A549 (cell line): ENCODE measurements around the gene MTMR6. TPM values are rescaled to one million over a fixed set of nuclear protein-coding genes. Genes with fewer than 3 reads are reported as not detected.
A peak's percentile ranks its signal among the peaks of the same experiment; 100 is the strongest.

Experiments used
- ATAC-seq, 2 experiments: fragments of 200-7000 bp in 1 of 2; fragments of >200 bp in 1 of 2; cut with Nextera tagmentation in 1 of 2; cut with Tn5 transposase in 1 of 2; 3 replicates each; pipeline versions ENCODE4 v1.8.0 to v1.9.1; 2018 to 2020; ENCODE audit warnings: mild to moderate bottlenecking in 1 of 2, moderate library complexity in 1 of 2
- CTCF ChIA-PET: fragments of 300-600 bp; sonication (Branson Sonifier 250); formaldehyde crosslinking; extraction: SDS; loops from one replicate; lab custom pipeline; 2021; ENCODE audit warnings: antibody characterized with exemption, inconsistent platforms; lab: Yijun Ruan, JAX
- POLR2A ChIA-PET: fragments of 350-600 bp; formaldehyde crosslinking; extraction: SDS; loops from one replicate; lab custom pipeline; 2021; ENCODE audit warnings: antibody characterized with exemption, inconsistent platforms; lab: Yijun Ruan, JAX
- DNase-seq, 2 experiments: peaks; one replicate each; pipeline versions ENCODE4 v3.0.0 to v3.0.0-alpha.2; 2011 to 2016; ENCODE audit warnings: low read depth in 1 of 2, low spot score in 1 of 2
- FAIRE-seq: peaks from 2 replicates; lab custom pipeline; 2011; peaks lifted over from hg19 to GRCh38; lab: Jason Lieb, UNC
- H3K27ac ChIP-seq, 2 experiments: fragments of >200 bp; sonication (Bioruptor Twin); formaldehyde crosslinking; 3 replicates each; pipeline ENCODE4 v1.5.1; 2016 to 2017
- H3K4me1 ChIP-seq: fragments of >200 bp; sonication (Bioruptor Twin); formaldehyde crosslinking; 3 replicates; pipeline ENCODE4 v1.6.1; 2016
- H3K4me2 ChIP-seq: fragments of >200 bp; sonication (Bioruptor Twin); formaldehyde crosslinking; 3 replicates; pipeline ENCODE4 v1.6.1; 2016
- H3K4me3 ChIP-seq: fragments of >200 bp; sonication (Bioruptor Twin); formaldehyde crosslinking; 3 replicates; pipeline ENCODE4 v1.5.1; 2016
- H3K9me3 ChIP-seq: fragments of >200 bp; sonication (Bioruptor Twin); formaldehyde crosslinking; 3 replicates; pipeline ENCODE4 v1.6.1; 2016
- BHLHE40 ChIP-seq: IDR thresholded peaks from 2 replicates; pipeline ENCODE4 v1.6.1; 2012; ENCODE audit warnings: low read depth, low read length, inconsistent platforms
- CEBPB ChIP-seq, 2 experiments: fragments of >200 bp in 1 of 2; sonication (Bioruptor Twin) in 1 of 2; formaldehyde crosslinking in 1 of 2; IDR thresholded peaks; 2 replicates each; pipeline ENCODE4 v1.6.1; 2012 to 2016
- CHD2 ChIP-seq: fragments of 150-350 bp; IDR thresholded peaks from 2 replicates; pipeline ENCODE4 v1.6.1; 2014; ENCODE audit warnings: low read length; ENCODE audit not compliant: partially characterized antibody
- CHD4 ChIP-seq: fragments of 200-600 bp; sonication (generic); IDR thresholded peaks from 2 replicates; pipeline ENCODE4 v1.6.1; 2016; ENCODE audit warnings: antibody characterized with exemption, mild to moderate bottlenecking, borderline replicate concordance
- CTCF ChIP-seq: fragments of >200 bp; sonication (Bioruptor Twin); formaldehyde crosslinking; IDR thresholded peaks from 3 replicates; pipeline ENCODE4 v1.5.1; 2016
- ELK1 ChIP-seq: fragments of 150-350 bp; IDR thresholded peaks from 2 replicates; pipeline ENCODE4 v1.6.1; 2014; ENCODE audit warnings: low read depth, mild to moderate bottlenecking, low read length
- EP300 ChIP-seq, 2 experiments: fragments of >200 bp; sonication (Bioruptor Twin); formaldehyde crosslinking; IDR thresholded peaks; 2 replicates in 1 of 2; 3 replicates in 1 of 2; pipeline ENCODE4 v1.6.1; 2016 to 2017
- FOSB ChIP-seq: fragments of 250-450 bp; sonication (Bioruptor Pico); IDR thresholded peaks from 2 replicates; pipeline ENCODE4 v1.5.0; 2020; ENCODE audit warnings: mild to moderate bottlenecking, moderate library complexity
- FOXS1 ChIP-seq: fragments of 250-450 bp; sonication (Bioruptor Pico); IDR thresholded peaks from 2 replicates; pipeline ENCODE4 v1.5.0; 2020; ENCODE audit warnings: mild to moderate bottlenecking, moderate library complexity
- HOXA7 ChIP-seq: fragments of 250-450 bp; sonication (Bioruptor Pico); IDR thresholded peaks from 2 replicates; pipeline ENCODE4 v1.5.0; 2020; ENCODE audit warnings: mild to moderate bottlenecking, moderate library complexity
- HOXB5 ChIP-seq: fragments of 250-450 bp; sonication (Bioruptor Pico); IDR thresholded peaks from 2 replicates; pipeline ENCODE4 v1.5.0; 2020; ENCODE audit warnings: mild to moderate bottlenecking, moderate library complexity
- JUNB ChIP-seq: fragments of >200 bp; sonication (Bioruptor Twin); formaldehyde crosslinking; IDR thresholded peaks from 2 replicates; pipeline ENCODE4 v1.6.1; 2016
- KDM5A ChIP-seq: fragments of 200-600 bp; sonication (generic); IDR thresholded peaks from 2 replicates; pipeline ENCODE4 v1.6.1; 2016; ENCODE audit warnings: antibody characterized with exemption, mild to moderate bottlenecking
- MAX ChIP-seq: IDR thresholded peaks from 2 replicates; pipeline ENCODE4 v1.6.1; 2012
- NFE2L2 ChIP-seq: fragments of 150-350 bp; conservative IDR thresholded peaks from 2 replicates; pipeline ENCODE4 v1.6.1; 2014; ENCODE audit warnings: low read length
- PHF8 ChIP-seq: fragments of 200-600 bp; sonication (generic); IDR thresholded peaks from 2 replicates; pipeline ENCODE4 v1.6.1; 2016; ENCODE audit warnings: low read depth, mild to moderate bottlenecking, antibody characterized with exemption, moderate library complexity, borderline replicate concordance
- RAD21 ChIP-seq, 2 experiments: fragments of >200 bp in 1 of 2; sonication (Bioruptor Twin) in 1 of 2; formaldehyde crosslinking in 1 of 2; IDR thresholded peaks in 1 of 2; conservative IDR thresholded peaks in 1 of 2; 2 replicates in 1 of 2; 3 replicates in 1 of 2; pipeline ENCODE4 v1.6.1; 2012 to 2018; ENCODE audit warnings: inconsistent platforms in 1 of 2
- RARB ChIP-seq: fragments of 250-450 bp; sonication (Bioruptor Pico); IDR thresholded peaks from 2 replicates; pipeline ENCODE4 v1.8.0; 2021; ENCODE audit warnings: mild to moderate bottlenecking, moderate library complexity
- RCOR1 ChIP-seq: fragments of 150-350 bp; IDR thresholded peaks from 2 replicates; pipeline ENCODE4 v1.6.1; 2014; ENCODE audit warnings: antibody characterized with exemption, low read length, low read depth
- RFX5 ChIP-seq: fragments of 450-650 bp; IDR thresholded peaks from 2 replicates; pipeline ENCODE4 v1.7.1; 2014; ENCODE audit warnings: antibody characterized with exemption, mild to moderate bottlenecking, moderate library complexity
- RNF2 ChIP-seq: fragments of 200-600 bp; sonication (generic); IDR thresholded peaks from 2 replicates; pipeline ENCODE4 v1.6.1; 2016; ENCODE audit warnings: low read depth, mild to moderate bottlenecking, antibody characterized with exemption, moderate library complexity, borderline replicate concordance
- SMC3 ChIP-seq: fragments of >200 bp; sonication (Bioruptor Twin); formaldehyde crosslinking; IDR thresholded peaks from 3 replicates; pipeline ENCODE4 v1.6.1; 2018; ENCODE audit warnings: inconsistent platforms
- SREBF2 ChIP-seq: fragments of 450-650 bp; IDR thresholded peaks from 2 replicates; pipeline ENCODE4 v1.6.1; 2014; ENCODE audit warnings: mild to moderate bottlenecking, moderate library complexity
- ZC3H11A ChIP-seq: fragments of 450-650 bp; IDR thresholded peaks from 2 replicates; pipeline ENCODE4 v1.6.1; 2014; ENCODE audit warnings: antibody characterized with exemption, mild to moderate bottlenecking
- ZNF302 ChIP-seq: fragments of 250-450 bp; sonication (Bioruptor Pico); IDR thresholded peaks from 2 replicates; pipeline ENCODE4 v1.9.0; 2021; ENCODE audit warnings: inconsistent platforms, mild to moderate bottlenecking, moderate library complexity
- WGBS: methylation state at CpG from one replicate; pipeline ENCODE4 v1.1.6; 2017; ENCODE audit errors: missing lambda C conversion rate; 5-methylcytosine and 5-hydroxymethylcytosine counted together
- polyA plus RNA-seq, 4 experiments: library from polyadenylated mRNA; depleted of rRNA in 3 of 4; stranded (reverse); fragments of >200 nt; fragmentation: RNase III in 1 of 4; extraction: RNeasy Plus Mini Kit Qiagen cat#74134 plus additional on column Dnase treatment in 1 of 4; gene quantifications; 2 replicates in 3 of 4; 3 replicates in 1 of 4; pipeline ENCODE4 v1.2.3, GENCODE V29; 2011 to 2017
- TF ChIP-seq, protein P1 (sequence below): fragments of 200-600 bp; sonication (generic); IDR thresholded peaks from 2 replicates; pipeline ENCODE4 v1.6.1; 2016; ENCODE audit warnings: antibody characterized with exemption, mild to moderate bottlenecking, moderate library complexity
- TF ChIP-seq, protein P2 (sequence below): fragments of >200 bp; sonication (Bioruptor Twin); formaldehyde crosslinking; IDR thresholded peaks from 2 replicates; pipeline ENCODE4 v1.6.1; 2016
- TF ChIP-seq, protein P3 (sequence below): fragments of 450-650 bp; IDR thresholded peaks from 2 replicates; pipeline ENCODE4 v1.6.1; 2014; ENCODE audit warnings: antibody characterized with exemption

The MTMR6 gene
- polyA plus RNA-seq, 2 of the 4 experiments (the other 2 are of a cell fraction) = 8.8 to 22.4 TPM

DNA sequence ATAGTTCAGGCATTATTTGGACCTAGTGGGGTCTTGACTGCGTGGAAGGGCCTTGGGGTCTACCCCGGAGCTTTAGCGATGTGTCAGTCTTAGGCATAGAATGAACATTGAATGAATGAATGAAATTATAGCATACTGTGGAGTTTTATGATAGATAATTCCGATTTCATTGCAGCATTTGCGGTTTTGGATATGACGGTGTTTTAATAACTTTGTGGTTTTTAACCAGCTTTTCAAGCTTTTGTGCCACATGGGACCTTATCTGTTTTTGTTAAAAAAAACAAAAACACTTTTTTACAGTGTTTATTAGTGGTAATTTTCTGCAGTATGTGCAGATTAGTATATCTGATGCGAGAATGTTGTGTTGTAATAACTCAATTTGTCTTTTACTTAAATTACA, 14.8 kb upstream of the MTMR6 start:
- Histone ChIP-seq H3K4me2 (peak overlapping the region; percentile 82), H3K4me3 (peak overlapping the region; percentile 68), H3K27ac (peak overlapping the region; percentile 83 to 99), H3K9me3 (no peaks in the 10 kb centered on the region), H3K4me1 (peaks cover 12% of the 10 kb centered on the region; the same call in 2 of the 3 replicates)
- 1% methylated on average over 7 of the region's 7 CpGs for WGBS
- CTCF ChIA-PET = interaction anchor here (2.1 kb wide), 1 partner anchor 10 kb away, joined by 5 read pairs; no protein-coding TSS in a partner anchor
- FAIRE-seq (no peak), DNase-seq (no peak), ATAC-seq (no peak)
- POLR2A ChIA-PET = no interaction called here
- TF ChIP-seq PHF8 (peak; percentile 1; the same call in 1 of the 2 replicates), HOXB5 (no peak)

DNA sequence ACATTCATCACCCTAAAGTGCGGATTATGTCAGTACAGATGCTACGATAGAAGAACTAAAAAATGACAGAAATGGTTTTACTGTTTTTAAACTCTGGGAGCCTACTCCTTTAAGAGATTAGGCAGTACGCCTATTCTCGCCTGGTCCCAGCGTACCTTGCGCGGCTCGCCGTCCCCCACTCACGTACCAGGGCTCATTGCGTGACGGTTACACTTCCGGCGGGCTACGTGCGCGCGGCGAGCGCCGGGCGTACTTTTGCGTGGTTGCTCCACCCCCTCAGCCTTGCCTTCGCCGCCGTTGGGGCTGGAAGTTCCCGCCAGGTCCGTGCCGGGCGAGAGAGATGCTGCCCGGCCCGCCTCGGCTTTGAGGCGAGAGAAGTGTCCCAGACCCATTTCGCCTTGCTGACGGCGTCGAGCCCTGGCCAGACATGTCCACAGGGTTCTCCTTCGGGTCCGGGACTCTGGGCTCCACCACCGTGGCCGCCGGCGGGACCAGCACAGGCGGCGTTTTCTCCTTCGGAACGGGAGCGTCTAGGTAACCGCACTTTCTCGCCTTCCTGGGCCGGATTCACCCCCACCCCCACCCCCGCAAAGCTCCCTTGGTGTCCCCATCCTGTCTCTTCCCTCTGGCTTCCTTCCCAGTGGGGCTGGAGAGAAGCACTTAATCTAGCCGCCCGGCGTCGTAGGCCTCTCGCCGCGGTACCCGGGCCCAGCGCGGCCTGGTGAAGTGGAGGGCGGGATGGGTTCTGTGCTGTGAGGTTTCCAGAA, 14.2 kb upstream of the MTMR6 start, which contains the start of gene NUP58:
Gene NUP58 (plus strand): TSS at position 279 of the 767 bp plus-strand sequence. CDS start 149 bp downstream, at position 428.
- peak; percentile 99 to 100 for ATAC-seq
- Histone ChIP-seq H3K9me3 (no peaks in the 10 kb centered on the region), H3K4me3 (peak within 1 kb of the TSS; percentile 68), H3K4me1 (peaks cover 12% of the 10 kb centered on the region; the same call in 2 of the 3 replicates), H3K4me2 (peak within 1 kb of the TSS; percentile 82), H3K27ac (peak within 1 kb of the TSS; percentile 83 to 99)
- under 1% methylated on average over 42 of the region's 64 CpGs for WGBS
- POLR2A ChIA-PET = no interaction called here
- DNase-seq = peak; percentile 48 to 91
- FAIRE-seq = no peak
- CTCF ChIA-PET = interaction anchor here (2.1 kb wide), 1 partner anchor 10 kb away, joined by 5 read pairs; no protein-coding TSS in a partner anchor
- no peak for TF ChIP-seq RNF2
- TF ChIP-seq SMC3 = no peak
- no peak for TF ChIP-seq NFE2L2
- peak; percentile 79 for TF ChIP-seq MAX
- TF ChIP-seq, protein P1, sequence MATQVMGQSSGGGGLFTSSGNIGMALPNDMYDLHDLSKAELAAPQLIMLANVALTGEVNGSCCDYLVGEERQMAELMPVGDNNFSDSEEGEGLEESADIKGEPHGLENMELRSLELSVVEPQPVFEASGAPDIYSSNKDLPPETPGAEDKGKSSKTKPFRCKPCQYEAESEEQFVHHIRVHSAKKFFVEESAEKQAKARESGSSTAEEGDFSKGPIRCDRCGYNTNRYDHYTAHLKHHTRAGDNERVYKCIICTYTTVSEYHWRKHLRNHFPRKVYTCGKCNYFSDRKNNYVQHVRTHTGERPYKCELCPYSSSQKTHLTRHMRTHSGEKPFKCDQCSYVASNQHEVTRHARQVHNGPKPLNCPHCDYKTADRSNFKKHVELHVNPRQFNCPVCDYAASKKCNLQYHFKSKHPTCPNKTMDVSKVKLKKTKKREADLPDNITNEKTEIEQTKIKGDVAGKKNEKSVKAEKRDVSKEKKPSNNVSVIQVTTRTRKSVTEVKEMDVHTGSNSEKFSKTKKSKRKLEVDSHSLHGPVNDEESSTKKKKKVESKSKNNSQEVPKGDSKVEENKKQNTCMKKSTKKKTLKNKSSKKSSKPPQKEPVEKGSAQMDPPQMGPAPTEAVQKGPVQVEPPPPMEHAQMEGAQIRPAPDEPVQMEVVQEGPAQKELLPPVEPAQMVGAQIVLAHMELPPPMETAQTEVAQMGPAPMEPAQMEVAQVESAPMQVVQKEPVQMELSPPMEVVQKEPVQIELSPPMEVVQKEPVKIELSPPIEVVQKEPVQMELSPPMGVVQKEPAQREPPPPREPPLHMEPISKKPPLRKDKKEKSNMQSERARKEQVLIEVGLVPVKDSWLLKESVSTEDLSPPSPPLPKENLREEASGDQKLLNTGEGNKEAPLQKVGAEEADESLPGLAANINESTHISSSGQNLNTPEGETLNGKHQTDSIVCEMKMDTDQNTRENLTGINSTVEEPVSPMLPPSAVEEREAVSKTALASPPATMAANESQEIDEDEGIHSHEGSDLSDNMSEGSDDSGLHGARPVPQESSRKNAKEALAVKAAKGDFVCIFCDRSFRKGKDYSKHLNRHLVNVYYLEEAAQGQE = no peak
- no peak for TF ChIP-seq JUNB
- no peak for TF ChIP-seq RAD21 (conservative IDR thresholded peaks at IDR 0.05 in 1 of 2, IDR thresholded peaks at IDR 0.05 in 1 of 2)
- TF ChIP-seq FOXS1 (CRISPR knock-in tag) = no peak
- TF ChIP-seq FOSB (CRISPR knock-in tag) = no peak
- TF ChIP-seq KDM5A = peak; percentile 25; the same call in 1 of the 2 replicates
- no peak for TF ChIP-seq HOXA7 (CRISPR knock-in tag)
- no peak for TF ChIP-seq EP300 (IDR thresholded peaks at IDR 0.05)
- TF ChIP-seq ZNF302 (CRISPR knock-in tag) = no peak
- TF ChIP-seq RCOR1 = no peak
- no peak for TF ChIP-seq SREBF2
- TF ChIP-seq CTCF = no peak
- TF ChIP-seq CEBPB (IDR thresholded peaks at IDR 0.05) = no peak
- TF ChIP-seq RARB = no peak
- no peak for TF ChIP-seq BHLHE40
- no peak for TF ChIP-seq ELK1
- TF ChIP-seq ZC3H11A = no peak
- TF ChIP-seq RFX5 = no peak
- TF ChIP-seq, protein P2, sequence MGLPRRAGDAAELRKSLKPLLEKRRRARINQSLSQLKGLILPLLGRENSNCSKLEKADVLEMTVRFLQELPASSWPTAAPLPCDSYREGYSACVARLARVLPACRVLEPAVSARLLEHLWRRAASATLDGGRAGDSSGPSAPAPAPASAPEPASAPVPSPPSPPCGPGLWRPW = no peak
- TF ChIP-seq CHD2 = peak; percentile 20
- TF ChIP-seq, protein P3, sequence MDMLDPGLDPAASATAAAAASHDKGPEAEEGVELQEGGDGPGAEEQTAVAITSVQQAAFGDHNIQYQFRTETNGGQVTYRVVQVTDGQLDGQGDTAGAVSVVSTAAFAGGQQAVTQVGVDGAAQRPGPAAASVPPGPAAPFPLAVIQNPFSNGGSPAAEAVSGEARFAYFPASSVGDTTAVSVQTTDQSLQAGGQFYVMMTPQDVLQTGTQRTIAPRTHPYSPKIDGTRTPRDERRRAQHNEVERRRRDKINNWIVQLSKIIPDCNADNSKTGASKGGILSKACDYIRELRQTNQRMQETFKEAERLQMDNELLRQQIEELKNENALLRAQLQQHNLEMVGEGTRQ = no peak
- TF ChIP-seq CHD4 = no peak
